Neural cell (in vitro differentiated cells): ENCODE measurements around the gene NRIP3. TPM values are rescaled to one million over a fixed set of nuclear protein-coding genes. Genes with fewer than 3 reads are reported as not detected.

Experiments
- H2AFZ ChIP-seq: fragments of 200-600, 300-800 bp; sonication (generic), shearing (Covaris generic); 2 replicates; pipeline ENCODE4 v1.6.0; 2014; ENCODE audit warnings: low read depth, mild to moderate bottlenecking, antibody characterized with exemption, low read length, moderate library complexity
- H3F3A ChIP-seq: fragments of 200-600 bp; shearing (Covaris generic); 2 replicates; pipeline ENCODE4 v1.6.1; 2016; ENCODE audit warnings: mild to moderate bottlenecking, moderate library complexity, mixed read lengths, antibody characterized with exemption, low read length; ENCODE audit not compliant: insufficient read depth, poor library complexity, severe bottlenecking
- H3K27ac ChIP-seq: fragments of 200-600, 300-800 bp; sonication (generic), shearing (Covaris generic); 2 replicates; pipeline ENCODE4 v1.5.1; 2014; ENCODE audit warnings: mild to moderate bottlenecking, low read length, moderate library complexity
- H3K27me3 ChIP-seq: fragments of 300-800, 200-600 bp; sonication (generic), shearing (Covaris generic); 2 replicates; pipeline ENCODE4 v1.6.0; 2014; ENCODE audit warnings: mild to moderate bottlenecking, low read depth, low read length, moderate library complexity; ENCODE audit not compliant: insufficient read depth
- H3K36me3 ChIP-seq: fragments of 300-800, 200-600 bp; sonication (generic), shearing (Covaris generic); 2 replicates; pipeline ENCODE4 v1.5.1; 2014; ENCODE audit warnings: mild to moderate bottlenecking, antibody characterized with exemption, low read length, moderate library complexity; ENCODE audit not compliant: insufficient read depth
- H3K4me2 ChIP-seq: fragments of 300-800, 200-600 bp; sonication (generic), shearing (Covaris generic); 2 replicates; pipeline ENCODE4 v1.6.0; 2014; ENCODE audit warnings: mild to moderate bottlenecking, low read length
- H3K4me3 ChIP-seq: fragments of 300-800, 200-600 bp; sonication (generic), shearing (Covaris generic); 2 replicates; pipeline ENCODE4 v1.5.1; 2014; ENCODE audit warnings: mild to moderate bottlenecking, low read length, moderate library complexity
- H3K79me2 ChIP-seq: fragments of 200-600 bp; shearing (Covaris generic); replicated peaks from 2 replicates; pipeline ENCODE4 v1.6.0; 2014; ENCODE audit warnings: mild to moderate bottlenecking, low read length, moderate library complexity; ENCODE audit not compliant: insufficient read depth
- H3K9ac ChIP-seq: fragments of 300-800, 200-600 bp; sonication (generic), shearing (Covaris generic); 2 replicates; pipeline ENCODE4 v1.6.1; 2016; ENCODE audit warnings: mild to moderate bottlenecking, low read length, mixed read lengths
- H3K9me2 ChIP-seq: fragments of 200-600 bp; shearing (Covaris generic); 2 replicates; pipeline ENCODE4 v1.6.1; 2016; ENCODE audit warnings: mild to moderate bottlenecking, low read length, mixed read lengths; ENCODE audit not compliant: insufficient read depth
- H3K9me3 ChIP-seq: fragments of 200-600, 300-800 bp; sonication (generic), shearing (Covaris generic); 2 replicates; pipeline ENCODE4 v1.6.1; 2016; ENCODE audit warnings: mild to moderate bottlenecking, mixed run types, low read length, moderate library complexity, mixed read lengths
- H4K20me1 ChIP-seq: fragments of 200-600 bp; shearing (Covaris generic); 2 replicates; pipeline ENCODE4 v1.6.1; 2016; ENCODE audit warnings: mild to moderate bottlenecking, mixed run types; ENCODE audit not compliant: insufficient read depth
- EP300 ChIP-seq: fragments of 450-650 bp; conservative IDR thresholded peaks from 2 replicates; pipeline ENCODE4 v1.6.1; 2014; ENCODE audit warnings: antibody characterized with exemption, mild to moderate bottlenecking, moderate library complexity; ENCODE audit not compliant: poor library complexity, severe bottlenecking
- EZH2 ChIP-seq: fragments of 200-600, 300-800 bp; shearing (Covaris generic), sonication (generic); IDR thresholded peaks from 2 replicates; pipeline ENCODE4 v1.6.1; 2014; ENCODE audit warnings: antibody characterized with exemption, low read length, borderline replicate concordance, mild to moderate bottlenecking; ENCODE audit not compliant: insufficient read depth, poor library complexity, severe bottlenecking
- MXI1 ChIP-seq: fragments of 450-650 bp; conservative IDR thresholded peaks from 2 replicates; pipeline ENCODE4 v1.6.1; 2014; ENCODE audit warnings: antibody characterized with exemption, mild to moderate bottlenecking; ENCODE audit not compliant: poor library complexity, severe bottlenecking
- POLR2AphosphoS5 ChIP-seq: IDR thresholded peaks from 2 replicates; pipeline ENCODE4 v1.6.1; 2012
- RAD21 ChIP-seq: fragments of 450-650 bp; conservative IDR thresholded peaks from 2 replicates; pipeline ENCODE4 v1.6.1; 2014; ENCODE audit warnings: antibody characterized with exemption, mild to moderate bottlenecking, moderate library complexity
- SMC3 ChIP-seq: fragments of 450-650 bp; conservative IDR thresholded peaks from 2 replicates; pipeline ENCODE4 v1.6.1; 2014; ENCODE audit warnings: antibody characterized with exemption, mild to moderate bottlenecking, moderate library complexity; ENCODE audit not compliant: poor library complexity
- TAF1 ChIP-seq: IDR thresholded peaks from 2 replicates; pipeline ENCODE4 v1.6.1; 2012; ENCODE audit warnings: low read depth
- polyA plus RNA-seq: library from polyadenylated mRNA; depleted of rRNA; stranded (reverse); fragments of >200 nt; gene quantifications from 2 replicates; pipeline ENCODE4 v1.2.3, GENCODE V29; 2014
- TF ChIP-seq, protein P1 (sequence below): fragments of 450-650 bp; IDR thresholded peaks from 2 replicates; pipeline ENCODE4 v1.5.1; 2014; ENCODE audit warnings: antibody characterized with exemption, mild to moderate bottlenecking, moderate library complexity; ENCODE audit not compliant: poor library complexity, severe bottlenecking
- TF ChIP-seq, protein P2 (sequence below): IDR thresholded peaks from 2 replicates; pipeline ENCODE4 v1.6.1; 2012; ENCODE audit warnings: borderline replicate concordance

Gene NRIP3
- polyA plus RNA-seq, 1 donor from 2014 or later = 8.8 TPM

DNA sequence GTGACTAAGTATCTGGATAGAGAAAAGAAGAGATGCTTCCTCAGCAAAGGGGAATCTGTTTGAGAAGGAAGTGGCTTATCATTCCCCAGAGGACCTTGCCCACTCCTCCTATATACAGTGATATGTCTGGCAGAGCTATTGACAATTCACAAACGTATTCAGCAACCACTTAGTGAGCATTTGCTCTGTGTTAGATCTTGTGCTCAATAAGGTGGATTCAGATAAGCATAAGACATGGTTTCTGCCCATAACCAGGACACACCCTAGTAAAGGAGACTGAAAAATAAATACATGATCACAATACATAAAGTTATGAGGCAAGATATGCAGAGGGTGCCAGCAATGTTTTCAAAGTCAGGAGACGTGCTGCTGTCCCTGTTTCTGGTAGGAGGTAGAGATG lies 41.0 kb downstream of the NRIP3 start:
- Histone ChIP-seq H2AFZ (no peak overlapping the region), H3K4me2 (peak overlapping the region; percentile 61), H3K27ac (no peak overlapping the region), H4K20me1 (no peaks in the 10 kb centered on the region), H3K79me2 (peaks cover 14% of the 10 kb centered on the region), H3K9ac (peak overlapping the region; percentile 92), H3F3A (no peaks in the 10 kb centered on the region), H3K36me3 (no peaks in the 10 kb centered on the region), H3K9me3 (no peaks in the 10 kb centered on the region), H3K4me3 (peak overlapping the region; percentile 89), H3K9me2 (no peaks in the 10 kb centered on the region), H3K27me3 (no peaks in the 10 kb centered on the region)
- no peak for TF ChIP-seq MXI1
- no peak for TF ChIP-seq EZH2
- no peak for TF ChIP-seq EP300
- no peak for TF ChIP-seq TAF1
- TF ChIP-seq, protein P1, sequence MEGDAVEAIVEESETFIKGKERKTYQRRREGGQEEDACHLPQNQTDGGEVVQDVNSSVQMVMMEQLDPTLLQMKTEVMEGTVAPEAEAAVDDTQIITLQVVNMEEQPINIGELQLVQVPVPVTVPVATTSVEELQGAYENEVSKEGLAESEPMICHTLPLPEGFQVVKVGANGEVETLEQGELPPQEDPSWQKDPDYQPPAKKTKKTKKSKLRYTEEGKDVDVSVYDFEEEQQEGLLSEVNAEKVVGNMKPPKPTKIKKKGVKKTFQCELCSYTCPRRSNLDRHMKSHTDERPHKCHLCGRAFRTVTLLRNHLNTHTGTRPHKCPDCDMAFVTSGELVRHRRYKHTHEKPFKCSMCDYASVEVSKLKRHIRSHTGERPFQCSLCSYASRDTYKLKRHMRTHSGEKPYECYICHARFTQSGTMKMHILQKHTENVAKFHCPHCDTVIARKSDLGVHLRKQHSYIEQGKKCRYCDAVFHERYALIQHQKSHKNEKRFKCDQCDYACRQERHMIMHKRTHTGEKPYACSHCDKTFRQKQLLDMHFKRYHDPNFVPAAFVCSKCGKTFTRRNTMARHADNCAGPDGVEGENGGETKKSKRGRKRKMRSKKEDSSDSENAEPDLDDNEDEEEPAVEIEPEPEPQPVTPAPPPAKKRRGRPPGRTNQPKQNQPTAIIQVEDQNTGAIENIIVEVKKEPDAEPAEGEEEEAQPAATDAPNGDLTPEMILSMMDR = no peak
- TF ChIP-seq POLR2AphosphoS5 = no peak
- TF ChIP-seq, protein P2, sequence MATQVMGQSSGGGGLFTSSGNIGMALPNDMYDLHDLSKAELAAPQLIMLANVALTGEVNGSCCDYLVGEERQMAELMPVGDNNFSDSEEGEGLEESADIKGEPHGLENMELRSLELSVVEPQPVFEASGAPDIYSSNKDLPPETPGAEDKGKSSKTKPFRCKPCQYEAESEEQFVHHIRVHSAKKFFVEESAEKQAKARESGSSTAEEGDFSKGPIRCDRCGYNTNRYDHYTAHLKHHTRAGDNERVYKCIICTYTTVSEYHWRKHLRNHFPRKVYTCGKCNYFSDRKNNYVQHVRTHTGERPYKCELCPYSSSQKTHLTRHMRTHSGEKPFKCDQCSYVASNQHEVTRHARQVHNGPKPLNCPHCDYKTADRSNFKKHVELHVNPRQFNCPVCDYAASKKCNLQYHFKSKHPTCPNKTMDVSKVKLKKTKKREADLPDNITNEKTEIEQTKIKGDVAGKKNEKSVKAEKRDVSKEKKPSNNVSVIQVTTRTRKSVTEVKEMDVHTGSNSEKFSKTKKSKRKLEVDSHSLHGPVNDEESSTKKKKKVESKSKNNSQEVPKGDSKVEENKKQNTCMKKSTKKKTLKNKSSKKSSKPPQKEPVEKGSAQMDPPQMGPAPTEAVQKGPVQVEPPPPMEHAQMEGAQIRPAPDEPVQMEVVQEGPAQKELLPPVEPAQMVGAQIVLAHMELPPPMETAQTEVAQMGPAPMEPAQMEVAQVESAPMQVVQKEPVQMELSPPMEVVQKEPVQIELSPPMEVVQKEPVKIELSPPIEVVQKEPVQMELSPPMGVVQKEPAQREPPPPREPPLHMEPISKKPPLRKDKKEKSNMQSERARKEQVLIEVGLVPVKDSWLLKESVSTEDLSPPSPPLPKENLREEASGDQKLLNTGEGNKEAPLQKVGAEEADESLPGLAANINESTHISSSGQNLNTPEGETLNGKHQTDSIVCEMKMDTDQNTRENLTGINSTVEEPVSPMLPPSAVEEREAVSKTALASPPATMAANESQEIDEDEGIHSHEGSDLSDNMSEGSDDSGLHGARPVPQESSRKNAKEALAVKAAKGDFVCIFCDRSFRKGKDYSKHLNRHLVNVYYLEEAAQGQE = no peak
- no peak for TF ChIP-seq SMC3
- TF ChIP-seq RAD21 = no peak

DNA sequence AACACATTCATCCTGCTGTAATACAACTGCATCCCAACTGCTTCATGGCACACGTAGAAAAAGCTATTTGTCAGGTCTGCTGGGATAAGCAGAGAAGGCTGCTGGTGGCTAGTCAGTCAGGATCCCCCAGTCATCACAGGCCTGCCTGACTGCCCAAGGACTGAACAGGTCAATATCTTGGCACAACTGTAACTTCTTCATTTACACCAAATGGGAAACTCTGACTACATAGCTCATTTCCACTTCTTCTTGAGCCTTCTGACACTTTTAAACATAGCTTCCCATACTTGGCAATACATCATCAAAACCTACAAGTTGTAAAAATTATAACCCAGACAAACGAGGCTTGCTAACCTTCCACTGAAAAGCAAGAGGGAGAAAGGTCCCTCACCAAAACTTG lies 42.4 kb downstream of the NRIP3 start:
- Histone ChIP-seq H3K79me2 (peaks cover 14% of the 10 kb centered on the region), H3F3A (no peaks in the 10 kb centered on the region), H3K9me2 (no peaks in the 10 kb centered on the region), H3K36me3 (no peaks in the 10 kb centered on the region), H3K4me3 (peak overlapping the region; percentile 8), H3K4me2 (no peak overlapping the region), H3K27ac (no peak overlapping the region), H3K27me3 (no peaks in the 10 kb centered on the region), H4K20me1 (no peaks in the 10 kb centered on the region), H3K9me3 (no peaks in the 10 kb centered on the region), H3K9ac (no peak overlapping the region), H2AFZ (no peak overlapping the region)
- TF ChIP-seq EP300 (no peak), MXI1 (no peak), SMC3 (no peak), RAD21 (no peak), TAF1 (no peak), POLR2AphosphoS5 (no peak), EZH2 (no peak)
- TF ChIP-seq, protein P2 = no peak
- TF ChIP-seq, protein P1 = no peak
